Erythroblast (primary cell): ENCODE data around the gene OR2G2.
A peak's percentile ranks its signal among the peaks of the same experiment; 100 is the strongest.

Source experiments
- DNase-seq, 2 experiments: peaks; one replicate each; lab custom pipeline; 2025; lab: John Stamatoyannopoulos, UW
- GATA1 ChIP-seq: IDR thresholded peaks from 2 replicates; pipeline ENCODE4 v1.6.1; 2011; ENCODE audit warnings: low read depth, mild to moderate bottlenecking, control low read depth, low read length, moderate library complexity
- POLR2A ChIP-seq: IDR thresholded peaks from 2 replicates; pipeline ENCODE4 v1.6.1; 2011; ENCODE audit warnings: mild to moderate bottlenecking, low read length

Gene OR2G2

GRCh38 chr1:247578946-247579460 lies 9.2 kb upstream of the OR2G2 start:
- no peak for TF ChIP-seq GATA1
- TF ChIP-seq POLR2A, result no peak
- DNase-seq, result no peak

GRCh38 chr1:247605286-247605685 lies 17.1 kb downstream of the OR2G2 start, which contains the start of gene OR2G3:
OR2G3 (plus strand) TSS chr1:247605586; CDS start chr1:247605586, 0 bp downstream.
- TF ChIP-seq POLR2A, result no peak
- TF ChIP-seq GATA1, result no peak
- no peak for DNase-seq

DNA sequence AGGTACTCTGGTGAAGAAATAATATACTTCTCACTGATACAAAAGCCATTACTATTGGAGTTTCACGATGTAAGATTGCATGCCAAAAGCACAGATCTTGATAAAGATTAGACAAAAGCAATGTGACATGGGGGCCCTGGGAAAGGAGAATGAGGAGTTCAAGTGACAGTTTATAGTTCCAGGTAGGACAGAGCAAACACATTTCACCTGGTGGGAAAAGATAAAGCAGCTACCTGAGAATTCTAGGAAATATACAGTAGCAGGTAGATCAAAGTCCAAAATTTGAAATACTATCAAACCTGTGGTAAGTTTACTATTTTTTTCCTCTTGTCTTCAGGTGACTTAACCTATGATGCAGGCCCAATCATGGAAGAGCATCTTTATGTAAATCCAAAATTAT lies 25.2 kb downstream of the OR2G2 start:
- no peak for DNase-seq
- no peak for TF ChIP-seq POLR2A
- no peak for TF ChIP-seq GATA1

DNA sequence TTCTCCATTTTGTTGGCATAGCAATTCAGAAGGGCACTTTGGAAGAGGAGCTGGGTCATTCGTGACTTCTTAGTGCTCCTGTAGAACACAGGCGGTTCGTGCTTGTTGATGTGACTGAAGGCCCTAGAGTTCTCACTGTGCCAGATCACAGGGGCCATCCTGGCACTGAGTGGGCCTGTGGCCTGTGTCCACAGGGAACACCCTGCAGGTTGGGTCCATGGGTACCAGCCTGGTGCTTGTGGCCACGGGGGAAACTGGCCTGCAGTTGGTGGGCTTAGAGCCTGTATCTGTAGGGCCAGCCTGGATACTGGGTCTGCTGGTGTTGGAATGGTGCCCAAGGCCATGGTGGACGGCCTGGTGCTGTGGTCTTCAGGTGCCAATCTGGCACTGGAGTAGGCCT lies 26.5 kb downstream of the OR2G2 start:
- no peak for DNase-seq

DNA sequence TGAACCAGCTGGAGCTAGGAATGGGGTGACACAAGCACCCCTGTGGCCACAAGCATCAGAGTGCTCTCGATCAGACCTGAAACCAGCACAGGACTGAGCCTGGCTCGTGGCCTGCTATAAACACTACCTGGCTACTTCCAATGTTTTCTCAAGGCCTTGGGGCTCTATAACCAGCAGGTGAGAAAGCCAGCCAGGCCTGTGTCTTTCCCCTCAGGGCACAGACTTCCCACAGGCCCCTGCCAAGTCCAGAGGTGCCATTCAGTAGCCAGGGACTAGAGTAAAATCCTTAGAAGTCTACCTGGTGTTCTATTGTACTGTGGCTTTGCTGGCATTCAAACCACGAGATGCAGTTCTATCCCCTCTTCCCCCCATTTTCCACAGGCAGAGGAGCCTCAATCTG lies 39.8 kb downstream of the OR2G2 start:
- no peak for DNase-seq
- TF ChIP-seq GATA1, result no peak
- no peak for TF ChIP-seq POLR2A

More for the DNA sequence above, 26.5 kb downstream of the OR2G2 start:
- TF ChIP-seq POLR2A (no peak), GATA1 (no peak)

DNA sequence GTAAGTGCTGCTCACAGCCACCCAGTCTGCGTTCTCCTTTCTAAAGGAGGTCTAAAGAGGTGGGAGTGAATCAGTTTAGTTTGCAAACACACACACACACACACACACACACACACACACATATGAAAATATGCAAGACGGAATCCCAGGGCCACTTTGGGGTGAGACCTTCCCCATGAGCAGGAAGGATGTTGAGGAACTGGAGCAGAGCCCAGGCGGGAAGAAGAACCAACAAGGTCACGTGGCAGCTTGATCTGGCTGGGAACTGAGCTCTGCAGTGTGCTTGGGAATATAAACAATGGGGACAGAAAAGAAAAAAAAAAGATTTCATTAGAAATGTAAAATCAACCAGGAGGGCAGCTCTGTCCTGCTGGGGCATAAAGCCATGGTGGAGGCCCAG lies 49.9 kb downstream of the OR2G2 start:
- no peak for DNase-seq
- TF ChIP-seq POLR2A, result no peak
- no peak for TF ChIP-seq GATA1

GRCh38 chr1:247638781-247639180 lies 50.6 kb downstream of the OR2G2 start:
- TF ChIP-seq GATA1 (no peak), POLR2A (no peak)
- DNase-seq, result peak in 1 of 2 experiments; percentile 20
